B cell (primary cell): ENCODE measurements around the gene SCAMP1. TPM values are rescaled to one million over a fixed set of nuclear protein-coding genes. Genes with fewer than 3 reads are reported as not detected.

Source experiments
- ATAC-seq: fragments of 200-7000 bp; cut with Tn5 transposase; one replicate; pipeline ENCODE4 v1.10.0; 2021; ENCODE audit warnings: low read depth, mild to moderate bottlenecking, moderate number of reproducible peaks, moderate library complexity
- CTCF ChIA-PET: fragments of 350-600 bp; sonication (Branson Sonifier 250); formaldehyde crosslinking; loops from one replicate; lab custom pipeline; 2021; ENCODE audit warnings: antibody characterized with exemption, inconsistent platforms; lab: Charles Lee
- POLR2A ChIA-PET: fragments of 350-600 bp; sonication (Branson Sonifier 250); formaldehyde crosslinking; loops from one replicate; lab custom pipeline; 2021; ENCODE audit warnings: antibody characterized with exemption; lab: Charles Lee
- DNase-seq: peaks from one replicate; pipeline ENCODE4 v3.0.0; 2013
- H2AFZ ChIP-seq: 2 replicates; pipeline ENCODE4 v1.6.1; 2012; ENCODE audit warnings: mild to moderate bottlenecking, low read depth, low read length; ENCODE audit not compliant: insufficient read depth, poor library complexity, severe bottlenecking
- H3K27ac ChIP-seq, 2 donors: 1 replicate in 1 of 2; 2 replicates in 1 of 2; pipeline ENCODE4 v1.5.1; 2012 to 2013; ENCODE audit warnings: low read length in 2 of 2, mild to moderate bottlenecking in 2 of 2, moderate library complexity in 1 of 2
- H3K27me3 ChIP-seq, 4 experiments: fragments of 200-600 bp in 1 of 4; sonication (generic) in 1 of 4; replicated peaks in 1 of 4; 1 replicate in 2 of 4; 2 replicates in 2 of 4; pipeline versions ENCODE4 v1.6.1 to v1.7.0; 2013 to 2016; ENCODE audit warnings: low read length in 3 of 4, mild to moderate bottlenecking in 2 of 4, mixed read lengths in 1 of 4, moderate library complexity in 1 of 4; ENCODE audit not compliant: insufficient read depth in 4 of 4, control insufficient read depth in 3 of 4; ENCODE audit errors: control extremely low read depth in 1 of 4
- H3K36me3 ChIP-seq, 2 experiments: replicated peaks in 1 of 2; 1 replicate in 1 of 2; 2 replicates in 1 of 2; pipeline versions ENCODE4 v1.6.1 to v1.7.1; 2013; ENCODE audit warnings: low read length in 1 of 2; ENCODE audit not compliant: insufficient read depth in 2 of 2, control insufficient read depth in 1 of 2; ENCODE audit errors: control extremely low read depth in 1 of 2, extremely low read depth in 1 of 2
- H3K4me1 ChIP-seq, 2 donors: fragments of 200-600 bp in 1 of 2; sonication (generic) in 1 of 2; 1 replicate in 1 of 2; 2 replicates in 1 of 2; pipeline versions ENCODE4 v1.5.1 to v1.6.1; 2013 to 2017; ENCODE audit warnings: low read length in 2 of 2; ENCODE audit not compliant: control insufficient read depth in 2 of 2, insufficient read depth in 2 of 2
- H3K4me2 ChIP-seq: replicated peaks from 2 replicates; pipeline ENCODE3; 2012; ENCODE audit warnings: mild to moderate bottlenecking, low read depth, low read length; ENCODE audit not compliant: poor library complexity, severe bottlenecking
- H3K4me3 ChIP-seq, 5 experiments: fragments of 200-600 bp in 1 of 5; sonication (generic) in 1 of 5; 1 replicate in 3 of 5; 2 replicates in 2 of 5; pipeline versions ENCODE4 v1.5.1 to v1.7.0; 2011 to 2016; ENCODE audit warnings: low read length in 4 of 5, mild to moderate bottlenecking in 4 of 5, low read depth in 2 of 5, control low read depth in 1 of 5, moderate library complexity in 1 of 5; ENCODE audit not compliant: insufficient read depth in 1 of 5; ENCODE audit errors: control extremely low read depth in 1 of 5, extremely low read depth in 1 of 5
- H3K79me2 ChIP-seq: fragments of 200-600 bp; sonication (generic); one replicate; pipeline ENCODE4 v1.6.0; 2016; ENCODE audit warnings: low read length; ENCODE audit not compliant: control insufficient read depth, insufficient read depth
- H3K9ac ChIP-seq: fragments of 200-600 bp; sonication (generic); 2 replicates; pipeline ENCODE4 v1.6.1; 2017; ENCODE audit warnings: mild to moderate bottlenecking, low read length, moderate library complexity
- H3K9me3 ChIP-seq, 3 donors: one replicate each; pipeline versions ENCODE4 v1.6.1 to v1.7.1; 2013; ENCODE audit warnings: low read length in 2 of 3; ENCODE audit not compliant: control insufficient read depth in 2 of 3, insufficient read depth in 1 of 3; ENCODE audit errors: control extremely low read depth in 1 of 3
- H4K20me1 ChIP-seq: 2 replicates; pipeline ENCODE4 v1.6.0; 2012; ENCODE audit warnings: mild to moderate bottlenecking, low read length; ENCODE audit not compliant: insufficient read depth, control insufficient read depth, poor library complexity, severe bottlenecking
- H3K27ac Mint-ChIP-seq: one replicate; pipeline ENCODE4 v1.8.0; 2021; ENCODE audit warnings: mixed read lengths
- H3K27me3 Mint-ChIP-seq: one replicate; pipeline ENCODE4 v1.8.0; 2021; ENCODE audit warnings: mixed read lengths
- H3K4me1 Mint-ChIP-seq: one replicate; pipeline ENCODE4 v1.8.0; 2021; ENCODE audit warnings: mixed read lengths
- H3K4me3 Mint-ChIP-seq: one replicate; pipeline ENCODE4 v1.8.0; 2021; ENCODE audit warnings: mixed read lengths
- H3K9me3 Mint-ChIP-seq: one replicate; pipeline ENCODE4 v1.8.0; 2022; ENCODE audit warnings: mixed read lengths; ENCODE audit not compliant: insufficient read depth
- CTCF ChIP-seq: fragments of 200-600 bp; IDR thresholded peaks from one replicate; pipeline ENCODE4 v1.8.0; 2022; ENCODE audit warnings: antibody characterized with exemption, mild to moderate bottlenecking
- EZH2 ChIP-seq: IDR thresholded peaks from 2 replicates; pipeline ENCODE4 v1.6.1; 2012; ENCODE audit warnings: borderline replicate concordance, low read depth, mild to moderate bottlenecking, moderate library complexity, low read length; ENCODE audit not compliant: insufficient read depth, poor library complexity, severe bottlenecking
- WGBS: methylation state at CpG from one replicate; pipeline ENCODE4 v1.1.5; 2013; ENCODE audit warnings: missing lambda C conversion rate; ENCODE audit not compliant: insufficient coverage; 5-methylcytosine and 5-hydroxymethylcytosine counted together
- intact Hi-C: fragments of 100-400 bp; cut with micrococcal nuclease; formaldehyde crosslinking; loops from one replicate; pipeline ENCODE4 v1.10.0; 2022
- polyA plus RNA-seq: library from polyadenylated mRNA; depleted of rRNA; stranded (reverse); fragments of >200 nt; gene quantifications from 2 replicates; pipeline ENCODE4 v1.2.3, GENCODE V29; 2012
- total RNA-seq, 2 donors: library from RNA; stranded (reverse); fragments of 120-200 nt in 1 of 2; gene quantifications; 1 replicate in 1 of 2; 2 replicates in 1 of 2; pipeline versions ENCODE4 v1.2.3 to v1.2.4, GENCODE V29; 2013 to 2022

The SCAMP1 gene
- total and polyA plus RNA-seq, 2 donors (not counting 1 experiment from before 2014, with no cell fraction given): 3.8 to 25.4 TPM

DNA sequence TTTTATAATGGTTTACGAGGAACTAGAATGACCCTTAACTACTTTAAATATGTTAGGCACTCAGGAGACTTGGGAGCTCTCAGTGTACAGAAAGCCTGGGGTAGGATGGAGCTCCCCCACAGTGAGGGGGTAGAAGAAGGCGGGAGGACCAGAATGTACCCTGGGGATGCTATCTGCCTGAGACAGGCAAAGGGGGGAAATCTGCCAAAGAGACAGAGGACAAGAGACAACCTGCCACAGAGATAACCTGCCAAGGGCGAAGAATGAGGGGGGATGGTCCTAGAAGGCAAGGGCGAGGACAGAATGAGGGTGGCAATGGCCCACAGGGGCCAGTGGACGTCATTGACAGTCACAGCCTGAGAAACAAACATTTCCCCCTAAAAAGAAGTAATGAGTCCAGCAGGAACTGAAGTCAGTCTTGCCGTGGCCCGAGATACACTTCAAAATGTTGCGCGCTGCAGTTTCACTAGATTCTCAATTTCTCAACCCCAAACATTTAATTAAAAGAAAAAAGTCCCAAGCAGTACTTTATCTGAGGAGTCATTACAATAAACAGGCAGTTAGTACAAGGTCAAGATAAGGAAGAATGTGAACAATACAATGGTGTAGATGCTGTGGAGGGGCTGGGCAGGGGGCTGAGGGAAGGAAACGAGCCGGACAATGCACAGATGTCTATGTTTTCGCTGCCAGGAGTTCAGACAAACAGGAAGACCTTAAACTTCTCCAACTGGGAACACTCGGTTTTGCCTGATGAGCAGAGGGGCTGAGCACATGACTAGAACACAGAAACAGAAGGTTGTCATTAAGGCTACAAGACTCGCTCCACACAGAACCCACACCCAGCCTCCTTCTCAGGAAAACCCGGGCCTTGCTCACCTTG is 163.1 kb downstream of the SCAMP1 start:
- Histone ChIP-seq H2AFZ (no peak overlapping the region), H3K9ac (no peak overlapping the region), H3K36me3 (no peaks in the 10 kb centered on the region), H3K9me3 (no peaks in the 10 kb centered on the region), H3K4me3 (no peak overlapping the region), H3K4me2 (no peak overlapping the region), H3K4me1 (no peaks in the 10 kb centered on the region), H3K27ac (no peak overlapping the region), H3K79me2 (no peaks in the 10 kb centered on the region), H4K20me1 (no peaks in the 10 kb centered on the region), H3K27me3 (no peaks in the 10 kb centered on the region)
- intact Hi-C loops: no loop called here
- TF ChIP-seq EZH2: no peak
- POLR2A ChIA-PET: interaction anchor here (0.9 kb wide), 1 partner anchor 13 kb away, joined by 3 read pairs; no protein-coding TSS in a partner anchor
- H3K4me3 Mint-ChIP-seq: no peak overlapping the region
- no peak for DNase-seq
- peaks cover 3% of the 10 kb centered on the region for H3K4me1 Mint-ChIP-seq
- ATAC-seq: no peak
- no peaks in the 10 kb centered on the region for H3K27me3 Mint-ChIP-seq
- CTCF ChIA-PET: interaction anchor here (0.7 kb wide), 1 partner anchor 15 kb away, joined by 3 read pairs; no protein-coding TSS in a partner anchor
- 89% methylated on average over 8 of the region's 15 CpGs for WGBS
- no peak overlapping the region for H3K27ac Mint-ChIP-seq
- H3K9me3 Mint-ChIP-seq: no peaks in the 10 kb centered on the region

DNA sequence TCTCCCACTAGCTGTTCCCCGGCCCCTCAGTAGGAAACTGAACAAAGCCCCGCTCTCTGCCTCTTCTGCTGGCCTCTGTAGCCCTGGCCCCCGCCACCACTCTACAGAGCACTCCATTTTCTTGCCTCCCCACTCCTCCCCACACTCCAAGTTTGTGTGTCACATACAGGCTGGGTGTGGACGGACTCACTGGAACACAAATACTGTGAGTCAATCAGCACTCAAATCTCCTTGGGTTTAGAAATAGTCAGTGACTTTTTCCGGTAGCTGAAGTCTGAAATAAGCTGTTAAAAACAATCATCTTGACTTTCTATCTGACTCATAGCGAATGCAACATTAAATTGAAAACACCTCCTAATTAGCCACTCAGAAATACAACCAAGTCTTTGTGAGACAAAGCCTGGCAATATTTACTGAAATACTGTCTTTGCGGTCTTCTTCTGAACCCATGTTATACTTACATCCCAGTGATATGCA is 165.7 kb downstream of the SCAMP1 start:
- CTCF ChIA-PET: interaction anchor here (0.8 kb wide), 1 partner anchor 9 kb away, joined by 3 read pairs; no protein-coding TSS in a partner anchor
- no peak for DNase-seq
- H3K27ac ChIP-seq: no peak overlapping the region

More for the DNA sequence above, 165.7 kb downstream of the SCAMP1 start:
- POLR2A ChIA-PET: no interaction called here
- Mint-ChIP-seq H3K4me1 (peaks cover 3% of the 10 kb centered on the region), H3K27ac (no peak overlapping the region), H3K4me3 (no peak overlapping the region), H3K27me3 (no peaks in the 10 kb centered on the region), H3K9me3 (no peaks in the 10 kb centered on the region)
- 85% methylated on average over 6 of the region's 7 CpGs for WGBS
- Histone ChIP-seq H3K79me2 (no peaks in the 10 kb centered on the region), H3K9ac (no peak overlapping the region), H3K36me3 (no peaks in the 10 kb centered on the region), H4K20me1 (no peaks in the 10 kb centered on the region), H3K27me3 (no peaks in the 10 kb centered on the region), H2AFZ (no peak overlapping the region), H3K9me3 (no peaks in the 10 kb centered on the region), H3K4me2 (no peak overlapping the region), H3K4me1 (no peaks in the 10 kb centered on the region), H3K4me3 (no peak overlapping the region)
- TF ChIP-seq CTCF (no peak), EZH2 (no peak)
- intact Hi-C loops: no loop called here
- ATAC-seq: no peak
